NCI-H1694 (cell line): ENCODE results near the gene CDK5.
"Not testable (repeated sequence)": the region's sequence is repeated elsewhere in the genome, so short reads cannot be mapped to it uniquely, and the experiment has no call there.

Experiments used
- DNase-seq: peaks from one replicate; lab custom pipeline; 2025; lab: John Stamatoyannopoulos, UW

The CDK5 gene

GRCh38 chr7:151033864-151034249, 23.8 kb downstream of the CDK5 start:
- DNase-seq: no peak

- DNase-seq: no peak
These were observed 24.5 kb downstream of the CDK5 start for GRCh38 chr7:151032936-151033863.

DNA sequence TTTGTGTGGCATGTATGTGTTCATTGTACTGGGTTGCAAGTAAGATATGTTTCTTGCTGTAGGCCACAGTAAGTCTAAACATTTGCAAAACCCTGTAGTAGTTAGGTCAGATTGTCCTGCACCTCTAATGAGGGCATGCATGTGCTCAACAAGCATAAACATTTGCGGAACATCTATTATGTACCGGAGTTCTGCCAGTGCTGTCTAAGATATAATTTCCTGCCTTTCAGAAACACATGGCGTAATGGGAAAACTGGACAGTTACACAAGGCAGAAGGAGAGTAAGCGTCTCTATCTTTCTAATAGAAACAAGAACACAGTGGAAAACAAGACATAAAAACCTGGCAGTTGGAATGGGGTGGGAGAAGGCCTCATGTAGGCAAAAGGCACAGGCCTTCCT, 26.7 kb downstream of the CDK5 start:
- DNase-seq: no peak

- DNase-seq: peak; percentile 75
These were observed 28.7 kb downstream of the CDK5 start for GRCh38 chr7:151028948-151029501.

GRCh38 chr7:151028131-151028947, 29.4 kb downstream of the CDK5 start, which contains the start of gene ABCB8:
TSS of gene ABCB8 (plus strand) at chr7:151028450. CDS start at chr7:151028516, 66 bp downstream.
- peak; percentile 100 for DNase-seq

GRCh38 chr7:151027728-151028130, 30.0 kb downstream of the CDK5 start:
- not testable (repeated sequence) for DNase-seq

DNA sequence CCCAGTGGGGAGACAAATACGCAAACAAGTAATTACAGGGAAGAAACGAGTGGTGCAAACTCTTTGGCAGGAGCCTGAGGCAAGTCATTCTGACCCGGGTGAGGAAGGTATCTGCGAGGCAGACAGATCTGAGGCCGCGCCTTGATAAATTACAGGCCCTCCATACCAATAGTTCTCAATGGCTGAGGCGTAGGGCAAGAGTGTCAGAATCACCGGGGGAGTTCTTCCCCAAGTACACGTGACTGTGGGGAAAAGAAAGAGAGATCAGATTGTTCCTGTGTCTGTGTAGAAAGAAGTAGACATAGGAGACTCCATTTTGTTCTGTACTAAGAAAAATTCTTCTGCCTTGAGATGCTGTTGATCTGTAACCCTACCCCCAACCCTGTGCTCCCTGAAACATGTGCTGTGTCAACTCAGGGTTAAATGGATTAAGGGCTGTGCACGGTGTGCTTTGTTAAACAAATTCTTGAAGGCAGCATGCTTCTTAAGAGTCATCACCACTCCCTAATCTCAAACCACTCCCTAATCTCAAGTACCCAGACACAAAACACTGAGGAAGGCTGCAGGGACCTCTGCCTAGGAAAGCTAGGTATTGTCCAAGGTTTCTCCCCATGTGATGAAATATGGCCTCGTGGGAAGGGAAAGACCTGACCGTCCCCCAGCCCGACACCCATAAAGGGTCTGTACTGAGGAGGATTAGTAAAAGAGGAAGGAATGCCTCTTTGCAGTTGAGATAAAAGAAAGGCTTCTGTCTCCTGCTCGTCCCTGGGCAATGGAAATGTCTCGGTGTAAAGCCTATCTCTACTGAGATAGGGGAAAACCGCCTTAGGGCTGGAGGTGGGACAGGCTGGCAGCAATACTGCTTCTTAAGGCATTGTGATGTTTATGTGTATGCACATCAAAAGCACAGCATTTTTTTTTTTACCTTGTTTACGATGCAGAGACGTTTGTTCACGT, 30.6 kb downstream of the CDK5 start:
- not testable (repeated sequence) for DNase-seq

DNA sequence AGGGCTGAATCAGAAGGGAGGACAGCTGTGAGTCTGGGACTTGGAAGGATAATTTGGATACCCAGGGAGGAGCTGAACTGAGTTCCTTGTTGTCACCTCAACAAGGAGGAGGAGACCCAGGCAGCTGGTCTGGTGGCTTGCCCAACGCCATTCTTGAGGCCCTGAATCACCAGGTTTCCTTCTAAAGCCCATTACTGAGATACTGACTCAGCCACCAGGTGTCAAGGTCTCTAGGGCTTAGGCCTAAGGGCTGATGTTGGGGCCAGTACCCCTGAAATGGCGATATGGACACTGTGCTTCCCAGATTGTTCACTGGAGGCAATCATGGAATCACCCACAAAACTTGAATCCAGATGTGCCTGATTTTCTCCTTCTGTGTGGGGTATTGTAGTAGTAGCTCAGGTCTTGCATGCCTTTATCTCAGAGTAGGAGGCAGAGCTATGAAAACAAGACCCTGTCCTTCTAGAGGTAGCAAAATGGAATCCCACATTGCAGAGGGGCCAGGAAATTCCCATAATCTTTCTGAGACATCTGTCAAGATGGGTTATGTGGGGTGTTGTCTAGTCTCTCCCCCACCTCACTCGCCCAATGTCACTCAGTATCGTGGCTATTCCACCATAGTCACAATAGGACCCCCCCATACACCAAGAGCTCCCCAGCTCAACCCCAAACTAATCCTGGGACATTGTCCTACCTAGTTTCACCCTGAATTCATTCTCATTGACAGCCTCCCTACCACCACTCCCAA, 31.6 kb downstream of the CDK5 start:
- no peak for DNase-seq

GRCh38 chr7:151024435-151025056, 33.2 kb downstream of the CDK5 start, which contains the start of gene ATG9B:
TSS of gene ATG9B (minus strand) at chr7:151024494. CDS start at chr7:151024423, 71 bp downstream.
- DNase-seq: no peak

DNA sequence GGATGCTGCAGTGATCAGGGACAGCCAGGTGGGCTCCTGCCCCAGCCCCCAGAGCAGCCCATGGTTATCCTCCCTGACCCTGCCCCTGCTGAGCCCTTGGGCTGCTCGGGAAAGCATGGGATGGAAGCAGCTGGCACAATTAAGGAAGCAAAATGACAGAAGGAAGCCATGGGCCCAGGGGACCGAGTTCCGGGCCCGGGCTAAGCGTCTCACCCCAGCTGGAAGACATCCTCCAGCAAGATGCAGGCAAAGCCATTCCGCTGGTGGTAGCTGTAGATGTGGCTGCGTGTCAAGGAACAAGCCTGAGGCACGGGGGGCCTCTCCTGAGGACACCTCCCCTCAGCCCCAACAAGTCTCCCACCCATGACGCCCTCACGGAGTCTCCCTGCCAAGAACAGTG, 34.5 kb downstream of the CDK5 start:
- DNase-seq: no peak

DNA sequence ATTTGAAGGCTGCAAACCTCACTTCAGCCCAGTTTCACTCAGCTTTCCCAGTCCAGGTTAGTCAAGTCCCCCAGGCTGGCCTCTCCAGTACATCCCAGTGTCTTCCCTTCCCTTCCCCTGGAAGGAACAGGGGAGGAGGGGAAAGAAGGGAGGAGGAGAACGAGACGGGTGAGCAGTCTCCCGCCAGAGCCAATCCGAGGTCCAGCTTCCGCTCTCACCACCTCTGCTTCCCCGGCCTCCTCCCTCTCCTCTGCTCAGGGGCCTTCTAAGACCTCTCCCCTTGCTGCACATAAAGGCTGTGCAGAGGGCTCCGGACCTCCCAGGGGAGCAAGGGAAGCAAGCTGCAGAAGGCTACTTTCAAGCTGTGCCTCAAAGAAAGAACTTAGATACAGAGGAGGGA, 37.5 kb downstream of the CDK5 start:
- no peak for DNase-seq

DNA sequence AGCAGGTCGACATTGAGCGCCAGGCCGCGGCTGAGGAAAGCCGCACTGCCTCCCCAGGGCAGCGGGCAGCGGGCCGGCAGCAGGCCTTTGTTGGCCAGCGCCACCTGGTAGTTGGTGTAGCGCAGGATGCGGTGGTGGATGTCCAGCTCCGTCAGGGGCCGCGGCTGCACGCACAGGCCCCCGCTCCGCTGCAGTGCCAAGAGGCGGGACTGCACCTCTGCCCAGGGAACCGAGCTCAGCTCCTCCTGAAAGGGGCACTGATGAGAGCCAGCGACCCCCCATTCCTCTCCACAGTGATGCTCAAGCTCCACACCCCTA, 38.6 kb downstream of the CDK5 start:
- DNase-seq: no peak

DNA sequence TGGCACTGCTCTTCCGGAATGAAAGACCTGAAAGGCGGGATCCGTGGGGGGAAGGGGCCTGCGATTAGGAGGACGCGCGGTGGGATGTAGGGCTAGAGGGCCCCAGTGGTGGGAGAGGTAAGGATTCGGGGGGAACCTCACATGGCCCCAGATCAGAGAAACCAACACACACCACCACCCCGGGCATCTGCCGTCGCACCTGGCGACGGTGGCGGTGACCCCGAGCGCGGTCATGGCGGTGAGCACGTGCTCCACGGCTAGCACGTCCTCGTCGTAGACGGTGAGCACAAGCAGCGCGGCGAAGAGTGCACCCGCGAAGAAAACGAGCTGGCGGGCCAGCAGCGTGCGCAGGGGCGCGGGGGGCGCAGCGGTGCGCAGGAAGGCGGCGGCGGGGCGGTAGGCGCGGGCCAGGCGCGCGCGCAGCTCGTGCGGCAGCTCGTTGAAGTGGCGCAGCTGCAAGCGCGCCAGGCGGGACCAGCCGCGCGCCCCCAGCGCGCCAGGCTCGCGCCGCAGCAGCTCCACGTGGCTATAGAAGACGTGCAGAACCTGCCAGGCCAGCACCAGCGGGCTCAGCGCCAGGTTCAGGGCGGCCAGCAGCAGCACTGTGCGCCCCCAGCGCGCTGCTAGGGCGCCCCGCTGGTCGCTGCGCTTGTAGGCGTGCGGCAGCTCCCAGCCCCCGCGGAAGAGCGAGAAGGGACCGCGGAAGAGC, 39.1 kb downstream of the CDK5 start:
- no peak for DNase-seq

DNA sequence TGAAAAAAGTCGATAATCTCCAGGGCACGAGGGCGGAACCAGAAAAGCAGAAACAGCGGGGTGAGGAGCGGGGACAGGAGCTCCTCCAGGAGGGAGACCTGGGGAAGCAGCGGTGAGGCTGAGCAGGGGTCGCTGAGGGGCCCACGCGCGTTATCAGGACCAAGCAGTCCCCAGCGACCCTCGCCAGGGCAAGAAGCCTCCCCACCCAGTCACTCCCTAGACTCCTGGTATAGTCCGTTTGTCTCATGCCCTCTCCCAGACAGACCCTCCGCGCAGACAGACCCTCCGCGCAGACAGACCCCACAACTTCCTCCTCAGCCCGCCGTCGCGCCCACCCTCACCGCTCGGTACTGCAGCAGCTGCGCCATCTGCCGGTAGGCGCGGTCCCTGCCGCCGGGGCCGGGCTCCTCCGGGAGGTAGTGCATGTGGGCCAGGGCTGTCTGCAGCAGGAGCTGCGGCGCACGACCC, 39.7 kb downstream of the CDK5 start:
- DNase-seq: peak; percentile 68

DNA sequence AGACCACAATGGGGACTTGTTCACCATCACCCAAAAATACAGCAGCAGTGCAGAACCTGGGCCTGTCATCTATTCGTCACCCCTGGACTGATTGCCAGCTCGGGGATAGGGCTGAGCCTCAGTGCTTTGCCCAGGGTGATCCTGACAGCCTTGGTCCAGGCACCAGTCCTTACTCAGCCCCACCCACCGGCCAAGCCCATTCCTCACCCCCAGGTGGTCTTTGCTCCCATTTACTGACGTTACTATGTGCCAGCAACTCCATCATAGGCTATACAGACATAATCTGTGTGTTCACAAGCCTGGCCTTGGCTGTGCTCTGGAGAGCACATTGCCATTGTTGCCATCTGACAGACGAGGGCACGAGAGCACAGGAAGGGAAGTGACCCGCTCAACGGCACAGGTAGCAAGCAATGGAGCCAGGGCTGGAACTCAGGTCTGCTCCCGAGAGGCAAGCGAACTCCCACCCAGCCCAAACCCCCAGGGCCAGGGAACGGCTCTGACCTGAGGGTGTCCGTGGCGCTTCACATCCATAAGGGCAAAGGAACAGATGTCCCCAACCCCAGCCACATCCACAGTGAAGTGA, 40.2 kb downstream of the CDK5 start:
- DNase-seq: no peak

- no peak for DNase-seq
These were observed 40.8 kb downstream of the CDK5 start for GRCh38 chr7:151016942-151017341.

DNA sequence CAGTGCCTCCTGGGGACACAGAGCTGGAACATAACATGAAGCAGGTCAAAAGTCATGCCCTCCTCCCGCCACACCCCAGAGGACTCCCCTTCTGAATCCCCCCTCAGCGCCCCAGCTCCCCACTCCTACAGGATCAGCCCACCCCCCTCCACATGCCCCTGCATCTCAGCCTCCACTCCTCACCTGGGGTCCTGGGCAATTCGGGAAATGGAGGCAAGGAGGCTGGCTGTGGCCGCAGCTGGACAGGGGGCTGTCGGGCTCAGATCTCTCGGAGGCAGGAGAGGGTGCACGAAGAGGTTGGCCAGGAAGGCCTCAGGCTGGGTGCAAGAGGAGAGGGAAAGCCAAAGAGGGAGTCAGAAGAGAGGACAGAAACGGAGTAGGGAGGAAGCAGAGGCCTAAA, 41.2 kb downstream of the CDK5 start:
- DNase-seq: no peak

DNA sequence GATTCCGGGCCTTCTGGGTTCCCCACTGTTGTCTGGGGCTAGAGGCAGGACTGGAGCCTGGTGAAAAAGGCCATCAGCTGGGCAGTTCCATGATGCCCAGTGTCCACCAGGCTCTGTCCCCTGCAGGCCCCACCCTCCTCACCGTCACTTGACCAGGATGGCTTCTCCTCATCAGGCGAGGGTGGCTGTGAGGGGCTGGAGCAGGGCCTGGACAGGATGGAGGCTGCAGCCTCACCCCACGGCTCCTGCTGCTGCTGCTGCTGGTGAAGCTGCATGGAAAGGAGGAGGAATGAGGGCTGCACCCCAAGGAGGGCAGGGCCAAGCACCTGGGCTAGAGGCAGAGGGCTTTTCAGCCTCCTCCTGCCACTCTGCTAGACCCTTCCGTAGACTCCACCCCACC, 41.7 kb downstream of the CDK5 start:
- no peak for DNase-seq

DNA sequence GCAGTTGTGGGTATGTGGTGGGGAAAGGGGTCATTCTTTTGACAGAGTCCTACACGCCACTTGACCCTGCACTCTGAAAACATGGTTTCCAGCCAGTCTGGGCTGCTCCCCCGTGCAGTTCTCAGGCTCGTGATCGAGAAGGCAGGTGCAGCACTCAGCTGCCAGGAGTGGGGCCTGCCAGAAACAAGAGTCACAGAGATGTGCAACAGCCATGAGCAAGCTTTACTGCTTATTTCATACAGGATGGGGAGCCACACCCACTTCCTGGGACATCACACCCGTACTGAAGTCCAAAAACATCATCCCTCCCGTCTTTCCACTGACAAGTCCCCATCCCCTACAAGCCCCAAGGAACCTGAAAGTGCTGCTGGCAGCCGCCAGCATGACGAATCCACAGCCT, 42.7 kb downstream of the CDK5 start:
- DNase-seq: no peak
